GM21367 (cell line): Measurements from ENCODE around the gene NCAM1.

Experiments used
- ATAC-seq: cut with Tn5 transposase; IDR thresholded peaks from one replicate; pipeline ENCODE4 v1.9.1; 2021; ENCODE audit not compliant: unreplicated experiment

NCAM1 gene

DNA sequence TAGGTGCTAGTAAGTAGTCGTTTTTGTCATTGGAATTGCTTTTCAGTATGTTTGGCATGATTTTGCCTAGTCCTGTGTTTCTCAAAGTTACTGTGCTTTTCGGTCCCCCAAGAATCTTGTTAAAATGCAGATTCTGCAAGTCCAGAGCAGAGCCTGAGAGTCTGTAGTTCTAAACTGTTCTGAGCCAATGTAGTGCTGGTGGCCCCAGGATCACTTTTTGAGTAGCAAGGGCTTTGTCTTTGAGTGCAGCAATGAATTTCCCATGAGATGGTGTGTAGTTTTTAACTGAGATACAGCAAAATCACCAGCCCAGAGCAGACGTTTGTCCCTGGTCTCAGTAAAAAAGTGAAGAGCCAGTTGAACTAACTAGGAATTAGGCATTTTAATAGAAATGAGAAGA, 122.4 kb downstream of the NCAM1 start:
- ATAC-seq: no peak

- no peak for ATAC-seq
These were observed 123.1 kb downstream of the NCAM1 start for GRCh38 chr11:113084297-113084696.

- ATAC-seq: no peak
These were observed 124.2 kb downstream of the NCAM1 start for GRCh38 chr11:113085446-113085845.

- ATAC-seq: no peak
These were observed 126.5 kb downstream of the NCAM1 start for GRCh38 chr11:113087706-113088105.

- ATAC-seq: no peak
These were observed 129.7 kb downstream of the NCAM1 start for GRCh38 chr11:113090716-113091480.

GRCh38 chr11:113091481-113091780, 130.2 kb downstream of the NCAM1 start:
- no peak for ATAC-seq

- no peak for ATAC-seq
These were observed 135.4 kb downstream of the NCAM1 start for GRCh38 chr11:113096648-113097047.

DNA sequence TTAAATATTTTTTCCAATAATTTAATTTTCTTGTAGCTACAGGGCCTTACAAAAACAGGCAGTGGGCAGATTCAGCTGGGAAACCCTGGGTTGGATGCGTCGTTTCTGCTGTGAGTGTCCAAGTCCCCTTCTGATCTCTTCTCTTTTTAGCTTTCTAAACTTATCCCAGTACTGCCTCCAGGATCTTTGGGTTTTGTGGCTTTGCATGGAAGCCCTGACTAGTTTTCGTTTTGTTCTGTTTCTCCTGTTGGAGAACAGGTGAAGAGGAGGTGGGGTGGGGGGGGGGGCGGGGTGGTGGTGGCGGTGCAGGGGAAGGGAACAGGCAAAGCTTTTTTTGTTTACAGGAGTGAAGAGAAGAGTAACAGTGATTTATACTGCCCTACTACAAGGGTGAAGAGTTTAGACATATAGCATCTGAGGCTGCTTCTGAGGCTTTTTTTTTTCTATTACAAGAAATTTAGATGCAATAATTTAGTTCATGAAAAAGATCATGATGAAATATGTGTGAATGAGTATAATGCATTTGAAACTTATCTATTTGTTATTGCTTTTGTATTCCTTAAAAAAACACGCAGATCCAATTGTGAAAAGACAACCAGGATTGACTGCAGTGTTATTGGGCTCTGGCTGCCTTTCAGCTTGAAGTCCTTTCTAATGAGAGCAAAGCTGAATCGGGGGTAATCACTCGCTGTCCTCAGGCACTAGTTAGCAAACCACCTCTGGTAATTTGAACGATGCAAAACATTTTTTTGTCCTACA, 142.9 kb downstream of the NCAM1 start:
- ATAC-seq: no peak

DNA sequence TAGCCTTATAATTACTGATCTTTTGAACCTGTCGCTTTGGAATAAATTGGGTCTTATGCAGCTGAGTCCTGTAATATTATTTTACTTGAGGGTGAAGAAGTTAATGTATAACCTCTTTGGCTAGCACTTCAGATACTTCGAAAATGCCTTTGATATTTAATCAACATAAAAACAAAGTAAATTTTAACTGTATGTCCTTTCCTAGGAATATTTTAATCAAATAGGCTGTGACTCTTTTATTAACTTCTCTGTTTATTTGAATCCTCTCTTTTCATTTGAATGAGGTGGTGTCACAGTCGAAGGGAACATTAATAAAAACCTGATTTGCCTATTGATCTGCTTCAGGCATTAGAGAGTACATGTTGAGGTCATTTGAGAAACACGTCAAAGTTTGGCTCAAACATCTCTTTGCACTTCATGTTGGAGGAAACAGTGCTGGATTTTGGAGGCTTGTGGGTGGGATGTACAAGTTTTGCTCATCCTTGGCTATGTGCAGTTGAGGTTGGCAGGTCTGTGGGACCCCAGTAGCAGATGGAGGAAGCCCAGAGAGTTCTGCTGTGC, 143.6 kb downstream of the NCAM1 start:
- ATAC-seq: no peak

DNA sequence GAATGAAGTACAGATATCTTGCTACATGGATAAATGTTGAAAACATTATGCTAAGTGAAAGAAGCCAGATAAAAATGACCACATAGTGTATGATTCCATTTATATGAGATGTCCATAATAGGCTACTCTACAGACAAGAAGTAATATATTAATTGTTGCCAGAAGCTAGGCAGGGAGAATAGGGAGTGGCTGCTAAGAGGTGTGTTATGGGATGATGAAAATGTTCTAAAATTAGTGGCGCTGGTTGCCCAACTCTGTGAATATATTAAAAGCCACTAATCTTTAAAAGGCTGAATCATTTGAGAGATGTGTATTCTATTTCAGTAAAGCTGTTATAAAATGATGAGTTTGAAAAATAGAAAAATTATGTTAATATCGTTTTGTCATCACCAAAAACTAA, 144.4 kb downstream of the NCAM1 start:
- ATAC-seq: no peak

GRCh38 chr11:113106507-113106906, 145.3 kb downstream of the NCAM1 start:
- no peak for ATAC-seq

DNA sequence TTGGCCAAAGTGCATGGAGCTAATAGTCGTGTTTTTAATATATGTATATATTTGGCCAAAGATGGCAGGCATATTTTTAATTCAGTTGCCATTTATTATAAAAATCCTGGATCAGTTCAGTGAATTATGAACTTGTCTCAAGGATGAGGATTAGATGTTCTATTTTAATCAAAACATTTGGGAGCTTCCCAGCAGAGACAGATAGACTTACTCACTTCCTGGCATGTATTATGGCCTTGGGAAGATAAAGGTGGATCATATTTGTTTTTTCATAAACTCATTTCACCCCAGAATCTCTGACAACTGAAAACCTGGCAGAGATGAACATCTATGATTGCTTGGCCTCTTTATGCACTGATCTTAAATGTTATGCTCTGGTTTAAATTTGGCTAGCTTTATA, 148.8 kb downstream of the NCAM1 start:
- ATAC-seq: no peak

DNA sequence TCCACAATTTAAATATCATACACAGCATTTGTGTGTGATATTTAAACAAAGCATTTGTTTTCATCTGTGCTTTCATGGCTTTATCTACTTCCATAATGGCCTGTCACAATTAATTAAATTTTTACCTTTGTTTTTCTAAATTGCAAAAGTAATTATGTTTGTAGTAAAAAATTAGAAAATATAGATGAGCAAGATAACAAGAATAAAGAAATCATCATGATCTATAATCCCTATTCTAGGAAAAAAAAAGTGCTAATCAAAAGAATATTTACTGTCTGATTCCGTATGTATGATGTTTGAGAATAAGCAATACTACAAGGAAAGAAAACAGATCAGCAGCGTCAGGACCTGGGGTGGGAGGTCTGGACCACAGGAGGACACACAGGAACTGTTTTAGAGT, 149.9 kb downstream of the NCAM1 start:
- no peak for ATAC-seq

DNA sequence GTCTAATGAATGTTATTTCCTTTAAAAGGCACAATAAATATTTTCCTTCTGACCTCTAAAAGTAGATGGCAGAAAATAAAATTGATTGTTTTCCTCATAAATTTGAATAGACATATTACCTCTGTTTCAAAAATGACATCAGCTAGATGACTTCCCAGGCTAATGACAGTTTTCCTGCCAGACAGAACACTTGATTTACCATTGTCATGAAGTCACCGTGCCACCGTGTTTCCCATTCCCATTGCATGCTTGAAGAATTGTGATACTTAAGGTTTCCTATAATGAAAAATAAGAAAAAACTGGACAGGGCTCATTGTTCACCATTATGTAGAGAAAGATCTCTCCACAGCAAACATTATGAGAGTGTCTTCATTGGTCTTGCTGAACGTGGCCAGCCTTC, 151.1 kb downstream of the NCAM1 start:
- ATAC-seq: no peak

GRCh38 chr11:113113801-113114704, 152.8 kb downstream of the NCAM1 start:
- ATAC-seq: no peak

DNA sequence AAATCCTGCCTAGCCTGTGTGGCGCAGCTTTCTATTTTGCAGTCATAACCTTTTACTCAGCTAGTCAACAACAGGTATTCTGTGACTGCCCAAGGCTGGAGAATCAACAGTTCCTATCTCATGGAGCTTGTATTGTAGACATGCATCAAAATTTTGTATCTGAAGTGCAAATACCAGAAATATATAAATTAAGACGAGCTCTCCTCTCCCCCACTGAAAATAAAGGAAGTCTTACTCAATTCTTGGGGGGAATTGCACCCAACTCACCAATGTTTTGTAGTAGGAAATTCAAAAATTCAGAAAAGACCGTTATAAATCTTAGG, 153.4 kb downstream of the NCAM1 start:
- ATAC-seq: no peak

GRCh38 chr11:113118104-113118503, 156.9 kb downstream of the NCAM1 start:
- ATAC-seq: no peak

DNA sequence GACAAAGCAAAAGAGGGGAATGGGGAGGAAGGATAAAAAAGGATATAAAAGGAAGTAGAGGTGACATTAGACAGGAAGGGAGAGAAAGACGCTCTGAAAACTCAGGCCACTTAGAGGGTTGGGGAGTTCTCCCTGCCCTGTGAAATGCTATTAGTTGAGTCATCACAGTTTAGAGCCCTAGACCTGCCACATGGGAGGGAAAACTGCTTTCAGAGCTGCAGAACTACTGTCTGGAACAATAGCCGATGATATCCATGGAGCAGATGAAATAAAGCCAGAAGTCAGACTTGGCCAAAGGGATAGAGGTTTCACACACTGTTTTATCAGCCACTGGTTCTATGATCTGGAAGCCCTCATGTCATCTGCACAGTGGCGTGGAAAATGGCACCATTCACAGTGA, 157.9 kb downstream of the NCAM1 start:
- no peak for ATAC-seq

DNA sequence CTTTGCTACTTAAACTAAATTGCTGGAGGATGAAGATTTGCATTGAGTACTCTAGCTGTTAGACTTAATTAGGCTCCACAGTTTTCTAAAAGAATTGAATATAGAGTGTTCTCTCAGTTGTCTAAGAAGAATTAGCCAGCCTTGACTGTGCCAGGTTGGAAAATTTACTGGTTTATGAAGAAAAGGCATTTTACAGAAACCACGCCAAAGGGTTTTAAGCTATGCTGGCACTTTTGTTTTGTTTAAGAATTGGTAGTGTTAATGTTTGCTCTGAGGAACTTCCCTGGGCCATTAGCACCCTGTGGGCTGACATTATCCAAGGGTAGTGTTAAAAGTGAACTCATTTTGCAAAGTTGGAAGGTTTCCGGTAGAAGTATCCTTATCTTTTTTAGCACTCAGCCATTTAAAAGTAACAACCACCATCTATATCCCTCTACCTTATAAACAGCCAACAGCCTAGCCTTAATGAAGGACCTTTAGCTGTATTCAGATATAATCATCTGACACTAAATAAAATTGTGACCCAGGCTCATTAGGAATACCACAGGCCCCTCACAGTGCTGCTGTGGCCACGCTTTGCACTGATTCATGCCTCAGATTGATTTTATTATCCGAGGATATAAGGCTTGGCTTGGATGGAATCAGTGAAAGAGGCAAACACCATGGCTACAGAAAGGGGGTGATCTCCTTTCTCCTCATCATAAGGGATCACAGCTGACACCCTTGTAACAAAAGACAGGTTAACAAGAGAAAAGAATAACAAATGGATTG, 158.9 kb downstream of the NCAM1 start:
- no peak for ATAC-seq

GRCh38 chr11:113121746-113122145, 160.5 kb downstream of the NCAM1 start:
- ATAC-seq: no peak

- no peak for ATAC-seq
These were observed 162.8 kb downstream of the NCAM1 start for GRCh38 chr11:113124006-113124405.
